GM12878 (cell line): ENCODE results near the gene SPCS2. TPM values are rescaled to one million over a fixed set of nuclear protein-coding genes. Genes with fewer than 3 reads are reported as not detected.

Experiments used
- CBX5 ChIP-seq: sonication (generic); IDR thresholded peaks from 2 replicates; pipeline ENCODE4 v1.6.1; 2016; ENCODE audit warnings: low read depth, moderate library complexity, mild to moderate bottlenecking, inconsistent platforms
- CEBPZ ChIP-seq: fragments of 150-350 bp; IDR thresholded peaks from 2 replicates; pipeline ENCODE4 v1.6.1; 2016; ENCODE audit warnings: low read depth, low read length
- CREB1 ChIP-seq: IDR thresholded peaks from 2 replicates; pipeline ENCODE4 v1.6.1; 2012; ENCODE audit warnings: low read depth, mild to moderate bottlenecking, inconsistent platforms
- ELK1 ChIP-seq: IDR thresholded peaks from 2 replicates; pipeline ENCODE4 v1.6.1; 2012; ENCODE audit warnings: low read depth, low read length, improper control_type of control experiment
- HSF1 ChIP-seq: fragments of 150-350 bp; IDR thresholded peaks from 2 replicates; pipeline ENCODE4 v1.6.1; 2014; ENCODE audit warnings: mild to moderate bottlenecking, low read depth, low read length
- KAT2A ChIP-seq: conservative IDR thresholded peaks from 2 replicates; pipeline ENCODE4 v1.6.1; 2011; ENCODE audit warnings: low read depth, low read length; ENCODE audit not compliant: control insufficient read depth
- KLF5 ChIP-seq: fragments of 450-650 bp; IDR thresholded peaks from 2 replicates; pipeline ENCODE4 v1.6.1; 2014; ENCODE audit warnings: mild to moderate bottlenecking; ENCODE audit not compliant: partially characterized antibody
- MTA3 ChIP-seq: IDR thresholded peaks from 2 replicates; pipeline ENCODE4 v1.6.1; 2012; ENCODE audit warnings: low read length, inconsistent platforms, borderline replicate concordance
- MYC ChIP-seq: IDR thresholded peaks from 2 replicates; pipeline ENCODE4 v1.6.1; 2011; ENCODE audit warnings: mild to moderate bottlenecking, low read length, moderate library complexity, inconsistent platforms; ENCODE audit not compliant: insufficient read depth, insufficient replicate concordance, insufficient read length, severe bottlenecking
- NKRF ChIP-seq: fragments of 450-650 bp; conservative IDR thresholded peaks from 2 replicates; pipeline ENCODE4 v1.6.1; 2017; ENCODE audit warnings: mild to moderate bottlenecking, moderate library complexity
- PML ChIP-seq: IDR thresholded peaks from 2 replicates; pipeline ENCODE4 v1.6.1; 2012; ENCODE audit warnings: low read length, inconsistent platforms
- POLR2AphosphoS2 ChIP-seq: IDR thresholded peaks from 2 replicates; pipeline ENCODE4 v1.6.1; 2011; ENCODE audit warnings: low read depth, mild to moderate bottlenecking, low read length, improper control_type of control experiment, moderate library complexity
- POLR2AphosphoS5 ChIP-seq: IDR thresholded peaks from 2 replicates; pipeline ENCODE4 v1.6.1; 2011; ENCODE audit warnings: mild to moderate bottlenecking, low read length, inconsistent platforms
- SREBF2 ChIP-seq: IDR thresholded peaks from 2 replicates; pipeline ENCODE4 v1.6.1; 2012; ENCODE audit warnings: mild to moderate bottlenecking, low read length
- SRF ChIP-seq, 2 experiments: IDR thresholded peaks; 2 replicates each; pipeline ENCODE4 v1.6.1; 2011; ENCODE audit warnings: low read depth in 2 of 2, low read length in 2 of 2, mild to moderate bottlenecking in 1 of 2, moderate library complexity in 1 of 2
- SUPT20H ChIP-seq: IDR thresholded peaks from 2 replicates; pipeline ENCODE4 v1.6.1; 2011; ENCODE audit warnings: low read depth, mild to moderate bottlenecking, low read length, moderate library complexity, borderline replicate concordance; ENCODE audit not compliant: control insufficient read depth
- ZBTB4 ChIP-seq: fragments of 450-650 bp; formaldehyde crosslinking; IDR thresholded peaks from 2 replicates; pipeline ENCODE4 v1.4.0; 2022; ENCODE audit warnings: mild to moderate bottlenecking, moderate library complexity
- ZNF217 ChIP-seq: fragments of 450-650 bp; IDR thresholded peaks from 2 replicates; pipeline ENCODE4 v1.6.1; 2017; ENCODE audit warnings: antibody characterized with exemption, mild to moderate bottlenecking
- polyA plus RNA-seq, 11 experiments: library from polyadenylated mRNA; depleted of rRNA in 4 of 11; unstranded in 6 of 11; stranded (reverse) in 5 of 11; fragments of >200 nt; fragmentation: Nextera tagmentation in 4 of 11; fragmentation: Illumina TruSeq in 1 of 11; extraction: Ambion mirVana in 4 of 11; extraction: Trizol in 1 of 11; gene quantifications; 1 replicate in 1 of 11; 2 replicates in 10 of 11; pipeline versions ENCODE4 v1.2.1 to v1.2.3, GENCODE V29; 2011 to 2016; ENCODE audit warnings: inconsistent platforms in 2 of 11, missing spikeins in 2 of 11, low read depth in 1 of 11
- total RNA-seq, 4 experiments: library from RNA; depleted of rRNA in 3 of 4; stranded (reverse); fragments of >200 nt in 3 of 4; fragmentation: Illumina TruSeq in 1 of 4; extraction: Trizol in 1 of 4; gene quantifications; 2 replicates each; pipeline versions ENCODE4 v1.2.1 to v1.2.3, GENCODE V29; 2013 to 2021

SPCS2 gene
- total and polyA plus RNA-seq, 10 of the 15 experiments (the other 5 are each of a cell fraction or from before 2014, with no cell fraction given): 40.7 to 661 (median 192) TPM

- TF ChIP-seq ZBTB4 (CRISPR knock-in tag) (no peak), KAT2A (no peak), CREB1 (peak; percentile 57), ZNF217 (no peak), NKRF (peak; percentile 65), KLF5 (no peak), CBX5 (no peak), PML (0 out of 2 replicates have a peak, but pooled peaks have one; percentile 22), POLR2AphosphoS2 (peak; percentile 57), ELK1 (no peak; the same call in 1 of the 2 replicates), SRF (IDR thresholded peaks at IDR 0.05; ENCODE audit: low read depth in 2 of 2, low read length in 2 of 2) (no peak), SREBF2 (no peak), MTA3 (0 out of 2 replicates have a peak, but pooled peaks have one; percentile 20), CEBPZ (no peak), HSF1 (no peak), MYC (no peak), SUPT20H (no peak), POLR2AphosphoS5 (peak; percentile 88; the same call in 1 of the 2 replicates)
Measured at GRCh38 chr11:74988541-74989259, 39.6 kb downstream of the SPCS2 start, which contains the start of gene NEU3 (continued).
